Karpas-422 (cell line): ENCODE results near the gene TAOK1. TPM values are rescaled to one million over a fixed set of nuclear protein-coding genes. Genes with fewer than 3 reads are reported as not detected.

Experiments used
- DNase-seq: peaks from one replicate; pipeline ENCODE4 v3.0.0-alpha.2; 2015
- H2AFZ ChIP-seq: fragments of 200-600 bp; sonication (generic); 2 replicates; pipeline ENCODE4 v1.6.1; 2014; ENCODE audit warnings: antibody characterized with exemption, low read length, mixed read lengths
- H3K27ac ChIP-seq: fragments of 200-600 bp; sonication (generic); 2 replicates; pipeline ENCODE4 v1.5.1; 2014; ENCODE audit warnings: mild to moderate bottlenecking, low read length, moderate library complexity
- H3K27me3 ChIP-seq: fragments of 200-600 bp; sonication (generic); 2 replicates; pipeline ENCODE4 v1.6.1; 2014; ENCODE audit warnings: low read length, mixed read lengths
- H3K36me3 ChIP-seq: fragments of 200-600 bp; sonication (generic); 2 replicates; pipeline ENCODE4 v1.6.1; 2014; ENCODE audit warnings: low read length, mixed read lengths; ENCODE audit not compliant: insufficient read depth
- H3K4me1 ChIP-seq: fragments of 200-600 bp; sonication (generic); 2 replicates; pipeline ENCODE4 v1.6.1; 2014; ENCODE audit warnings: mild to moderate bottlenecking, low read length, mixed read lengths
- H3K4me2 ChIP-seq: fragments of 200-600 bp; sonication (generic); 2 replicates; pipeline ENCODE4 v1.6.1; 2014; ENCODE audit warnings: low read length, low read depth, mild to moderate bottlenecking; ENCODE audit not compliant: poor library complexity, severe bottlenecking
- H3K4me3 ChIP-seq: fragments of 200-600 bp; sonication (generic); 2 replicates; pipeline ENCODE4 v1.5.1; 2014; ENCODE audit warnings: mild to moderate bottlenecking, antibody characterized with exemption, low read length, mixed read lengths
- H3K79me2 ChIP-seq: fragments of 200-600 bp; sonication (generic); 2 replicates; pipeline ENCODE4 v1.6.1; 2014; ENCODE audit warnings: mild to moderate bottlenecking, low read length, mixed read lengths
- H3K9ac ChIP-seq: fragments of 200-600 bp; sonication (generic); 2 replicates; pipeline ENCODE4 v1.6.0; 2014; ENCODE audit warnings: low read length
- H3K9me2 ChIP-seq: fragments of 200-600 bp; sonication (generic), shearing (Covaris generic); replicated peaks from 2 replicates; pipeline ENCODE4 v1.6.0; 2014; ENCODE audit warnings: mild to moderate bottlenecking, low read length, moderate library complexity; ENCODE audit not compliant: insufficient read depth
- H3K9me3 ChIP-seq: fragments of 300-700, 200-600 bp; sonication (generic); 2 replicates; pipeline ENCODE4 v1.6.1; 2014; ENCODE audit warnings: low read length, mixed read lengths
- H4K20me1 ChIP-seq: fragments of 200-600 bp; sonication (generic); 2 replicates; pipeline ENCODE4 v1.6.1; 2014; ENCODE audit warnings: mild to moderate bottlenecking, antibody characterized with exemption, low read length, low read depth; ENCODE audit not compliant: insufficient read depth
- total RNA-seq: library from RNA; depleted of rRNA; stranded (reverse); fragments of >200 nt; shearing (Covaris generic); gene quantifications from 2 replicates; pipeline ENCODE4 v1.2.3, GENCODE V29; 2014; ENCODE audit warnings: low replicate concordance

The TAOK1 gene
- total RNA-seq, 1 experiment from 2014 or later, result 39.6 TPM

GRCh38 chr17:29384901-29385300, 5.3 kb upstream of the TAOK1 start:
- Histone ChIP-seq H3K27ac (no peak overlapping the region), H3K4me3 (no peak overlapping the region), H4K20me1 (no peaks in the 10 kb centered on the region), H3K4me1 (peaks cover 8% of the 10 kb centered on the region), H3K36me3 (no peaks in the 10 kb centered on the region), H3K9me3 (no peaks in the 10 kb centered on the region), H3K9me2 (no peaks in the 10 kb centered on the region), H2AFZ (no peak overlapping the region), H3K9ac (no peak overlapping the region), H3K79me2 (no peaks in the 10 kb centered on the region), H3K4me2 (no peak overlapping the region), H3K27me3 (no peaks in the 10 kb centered on the region)
- DNase-seq, result no peak

GRCh38 chr17:29386760-29387159, 3.4 kb upstream of the TAOK1 start:
- Histone ChIP-seq H3K9me2 (no peaks in the 10 kb centered on the region), H3K79me2 (peaks cover 15% of the 10 kb centered on the region), H2AFZ (no peak overlapping the region), H3K4me3 (no peak overlapping the region), H3K9ac (no peak overlapping the region), H3K27ac (no peak overlapping the region), H3K4me1 (peaks cover 10% of the 10 kb centered on the region), H3K36me3 (no peaks in the 10 kb centered on the region), H3K9me3 (no peaks in the 10 kb centered on the region), H3K4me2 (no peak overlapping the region), H4K20me1 (peaks cover 7% of the 10 kb centered on the region; the same call in 1 of the 2 replicates), H3K27me3 (no peaks in the 10 kb centered on the region)
- no peak for DNase-seq

GRCh38 chr17:29388937-29389336, 1.2 kb upstream of the TAOK1 start:
- H3K27me3 ChIP-seq, result no peaks in the 10 kb centered on the region
- H3K4me3 ChIP-seq, result no peak overlapping the region
- no peak overlapping the region for H3K27ac ChIP-seq
- H3K36me3 ChIP-seq, result peaks cover 4% of the 10 kb centered on the region; the same call in 1 of the 2 replicates
- peaks cover 7% of the 10 kb centered on the region; the same call in 1 of the 2 replicates for H4K20me1 ChIP-seq
- no peaks in the 10 kb centered on the region for H3K9me3 ChIP-seq
- H3K4me2 ChIP-seq, result no peak overlapping the region
- peaks cover 36% of the 10 kb centered on the region for H3K79me2 ChIP-seq
- no peaks in the 10 kb centered on the region for H3K9me2 ChIP-seq
- no peak overlapping the region for H2AFZ ChIP-seq
- DNase-seq, result no peak
- H3K9ac ChIP-seq, result no peak overlapping the region
- H3K4me1 ChIP-seq, result peaks cover 31% of the 10 kb centered on the region

GRCh38 chr17:29390851-29391631, 878 bp downstream of the TAOK1 start:
- Histone ChIP-seq H3K27me3 (no peaks in the 10 kb centered on the region), H3K9me2 (no peaks in the 10 kb centered on the region), H3K36me3 (peaks cover 4% of the 10 kb centered on the region; the same call in 1 of the 2 replicates), H3K4me1 (peaks cover 31% of the 10 kb centered on the region), H2AFZ (no peak overlapping the region), H3K9me3 (no peaks in the 10 kb centered on the region), H3K4me2 (peak overlapping the region; percentile 100), H3K79me2 (peaks cover 57% of the 10 kb centered on the region), H4K20me1 (peaks cover 7% of the 10 kb centered on the region; the same call in 1 of the 2 replicates), H3K4me3 (peak overlapping the region; percentile 97), H3K9ac (peak overlapping the region; percentile 86), H3K27ac (peak overlapping the region; percentile 57)
- peak; percentile 55 for DNase-seq

- H3K36me3 ChIP-seq, result peaks cover 4% of the 10 kb centered on the region; the same call in 1 of the 2 replicates
- H3K27me3 ChIP-seq, result no peaks in the 10 kb centered on the region
- peaks cover 31% of the 10 kb centered on the region for H3K4me1 ChIP-seq
- H4K20me1 ChIP-seq, result peaks cover 11% of the 10 kb centered on the region; the same call in 1 of the 2 replicates
- no peak for DNase-seq
- H3K4me3 ChIP-seq, result 0 out of 2 replicates have a peak overlapping the region, but pooled peaks have one; percentile 10
- no peak overlapping the region for H3K27ac ChIP-seq
- H2AFZ ChIP-seq, result no peak overlapping the region
- H3K9me3 ChIP-seq, result no peaks in the 10 kb centered on the region
- H3K9me2 ChIP-seq, result no peaks in the 10 kb centered on the region
- peaks cover 77% of the 10 kb centered on the region for H3K79me2 ChIP-seq
- no peak overlapping the region for H3K9ac ChIP-seq
- H3K4me2 ChIP-seq, result peak overlapping the region; percentile 100
These were observed 3.3 kb downstream of the TAOK1 start for GRCh38 chr17:29393436-29393835.

- Histone ChIP-seq H4K20me1 (peaks cover 11% of the 10 kb centered on the region; the same call in 1 of the 2 replicates), H3K9ac (no peak overlapping the region), H3K27ac (no peak overlapping the region), H3K9me3 (no peaks in the 10 kb centered on the region), H3K79me2 (peaks cover 89% of the 10 kb centered on the region), H2AFZ (no peak overlapping the region), H3K36me3 (peaks cover 8% of the 10 kb centered on the region), H3K4me2 (no peak overlapping the region), H3K4me3 (no peak overlapping the region), H3K27me3 (no peaks in the 10 kb centered on the region), H3K4me1 (peaks cover 26% of the 10 kb centered on the region), H3K9me2 (no peaks in the 10 kb centered on the region)
- DNase-seq, result no peak
These were observed 4.6 kb downstream of the TAOK1 start for GRCh38 chr17:29394761-29395160.

GRCh38 chr17:29396066-29396465, 5.9 kb downstream of the TAOK1 start:
- Histone ChIP-seq H3K4me3 (no peak overlapping the region), H3K9me2 (no peaks in the 10 kb centered on the region), H3K4me2 (no peak overlapping the region), H3K9ac (no peak overlapping the region), H3K79me2 (peaks cover 94% of the 10 kb centered on the region), H3K9me3 (no peaks in the 10 kb centered on the region), H3K36me3 (peaks cover 16% of the 10 kb centered on the region), H3K27me3 (no peaks in the 10 kb centered on the region), H4K20me1 (peaks cover 11% of the 10 kb centered on the region; the same call in 1 of the 2 replicates), H3K4me1 (peaks cover 26% of the 10 kb centered on the region), H3K27ac (no peak overlapping the region), H2AFZ (no peak overlapping the region)
- no peak for DNase-seq

- Histone ChIP-seq H3K36me3 (peaks cover 15% of the 10 kb centered on the region), H3K27me3 (no peaks in the 10 kb centered on the region), H3K27ac (no peak overlapping the region), H3K4me2 (no peak overlapping the region), H3K4me1 (no peaks in the 10 kb centered on the region), H3K9me2 (no peaks in the 10 kb centered on the region), H3K4me3 (no peak overlapping the region), H3K79me2 (peaks cover 94% of the 10 kb centered on the region), H3K9ac (no peak overlapping the region), H2AFZ (no peak overlapping the region), H4K20me1 (peaks cover 8% of the 10 kb centered on the region; the same call in 1 of the 2 replicates), H3K9me3 (no peaks in the 10 kb centered on the region)
- DNase-seq, result no peak
These were observed 9.5 kb downstream of the TAOK1 start for GRCh38 chr17:29399634-29400033.
